ENCODE measurements around the gene HOXA11.

The HOXA11 gene

GRCh38 chr7:27202862-27203134, 17.8 kb upstream of the HOXA11 start:
- Histone ChIP-seq H3K9me3 (no peaks in the 10 kb centered on the region), H3K4me3 (peak overlapping the region; percentile 54), H3K36me3 (replicated peaks) (no peaks in the 10 kb centered on the region; the same call in none of the 2 replicates), H3K4me1 (peaks cover 46% of the 10 kb centered on the region), H3K27me3 (ENCODE audit: low read depth) (no peaks in the 10 kb centered on the region)
- peak; percentile 45 to 51 for DNase-seq (ENCODE audit: low spot score in 2 of 2)
- in situ Hi-C loops (cut with MboI; ENCODE audit: low sequenced_read_pairs): loop anchor here (10.0 kb wide), 2 partner anchors 382 to 542 kb away; partner anchors contain the start of gene TAX1BP1

GRCh38 chr7:27202018-27202861, 17.2 kb upstream of the HOXA11 start:
- Histone ChIP-seq H3K36me3 (replicated peaks) (no peaks in the 10 kb centered on the region; the same call in none of the 2 replicates), H3K4me3 (peak overlapping the region; percentile 54), H3K9me3 (no peaks in the 10 kb centered on the region), H3K4me1 (peaks cover 40% of the 10 kb centered on the region), H3K27me3 (ENCODE audit: low read depth) (no peaks in the 10 kb centered on the region)
- DNase-seq (ENCODE audit: low spot score in 2 of 2): peak in 1 of 2 experiments; percentile 50
- in situ Hi-C loops (cut with MboI; ENCODE audit: low sequenced_read_pairs): loop anchor here (10.0 kb wide), 2 partner anchors 383 to 543 kb away; partner anchors contain the start of gene TAX1BP1

GRCh38 chr7:27201580-27202017, 16.6 kb upstream of the HOXA11 start:
- H3K4me3 ChIP-seq: peak overlapping the region; percentile 54
- H3K36me3 ChIP-seq (replicated peaks): no peaks in the 10 kb centered on the region; the same call in none of the 2 replicates
- H3K9me3 ChIP-seq: no peaks in the 10 kb centered on the region
- no peaks in the 10 kb centered on the region for H3K27me3 ChIP-seq (ENCODE audit: low read depth)
- peaks cover 34% of the 10 kb centered on the region for H3K4me1 ChIP-seq
- in situ Hi-C loops (cut with MboI; ENCODE audit: low sequenced_read_pairs): loop anchor here (10.0 kb wide), 2 partner anchors 383 to 543 kb away; partner anchors contain the start of gene TAX1BP1
- DNase-seq (ENCODE audit: low spot score in 2 of 2): peak in 1 of 2 experiments; percentile 57

- H3K27me3 ChIP-seq (ENCODE audit: low read depth): no peaks in the 10 kb centered on the region
These were observed 15.9 kb upstream of the HOXA11 start for GRCh38 chr7:27200761-27201579.

GRCh38 chr7:27199849-27200760, 15.1 kb upstream of the HOXA11 start, which contains the start of gene HOXA13:
TSS of gene HOXA13 (minus strand) at chr7:27200091. CDS start at chr7:27200077, 14 bp downstream.
- Histone ChIP-seq H3K4me1 (peaks cover 24% of the 10 kb centered on the region), H3K4me3 (peak within 1 kb of the TSS; percentile 65), H3K27me3 (ENCODE audit: low read depth) (no peaks in the 10 kb centered on the region), H3K36me3 (replicated peaks) (peaks cover 9% of the 10 kb centered on the region), H3K9me3 (no peaks in the 10 kb centered on the region)
- peak; percentile 83 to 91 for DNase-seq (ENCODE audit: low spot score in 2 of 2)
- in situ Hi-C loops (cut with MboI; ENCODE audit: low sequenced_read_pairs): loop anchor here (5.0 to 10.0 kb wide), 4 partner anchors 385 to 817 kb away; partner anchors contain the start of gene TAX1BP1

More at GRCh38 chr7:27200761-27201579, 15.9 kb upstream of the HOXA11 start:
- DNase-seq (ENCODE audit: low spot score in 2 of 2): peak in 1 of 2 experiments; percentile 48
- peaks cover under 1% of the 10 kb centered on the region for H3K36me3 ChIP-seq (replicated peaks)
- no peaks in the 10 kb centered on the region for H3K9me3 ChIP-seq
- in situ Hi-C loops (cut with MboI; ENCODE audit: low sequenced_read_pairs): loop anchor here (10.0 kb wide), 2 partner anchors 384 to 544 kb away; partner anchors contain the start of gene TAX1BP1
- H3K4me3 ChIP-seq: peak overlapping the region; percentile 54
- peaks cover 28% of the 10 kb centered on the region for H3K4me1 ChIP-seq

GRCh38 chr7:27198871-27199801, 14.1 kb upstream of the HOXA11 start:
- Histone ChIP-seq H3K4me3 (peak overlapping the region; percentile 65), H3K27me3 (ENCODE audit: low read depth) (no peaks in the 10 kb centered on the region), H3K4me1 (peaks cover 19% of the 10 kb centered on the region), H3K36me3 (replicated peaks) (peaks cover 16% of the 10 kb centered on the region), H3K9me3 (no peaks in the 10 kb centered on the region)
- in situ Hi-C loops (cut with MboI; ENCODE audit: low sequenced_read_pairs): loop anchor here (5.0 kb wide), 2 partner anchors 723 to 818 kb away; no protein-coding TSS in a partner anchor
- peak in 1 of 2 experiments; percentile 46 for DNase-seq (ENCODE audit: low spot score in 2 of 2)

GRCh38 chr7:27198138-27198841, 13.3 kb upstream of the HOXA11 start:
- H3K36me3 ChIP-seq (replicated peaks): peaks cover 25% of the 10 kb centered on the region
- peak overlapping the region; percentile 65 for H3K4me3 ChIP-seq
- H3K9me3 ChIP-seq: no peaks in the 10 kb centered on the region
- H3K27me3 ChIP-seq (ENCODE audit: low read depth): no peaks in the 10 kb centered on the region
- in situ Hi-C loops (cut with MboI; ENCODE audit: low sequenced_read_pairs): loop anchor here (5.0 kb wide), 2 partner anchors 724 to 819 kb away; no protein-coding TSS in a partner anchor
- DNase-seq (ENCODE audit: low spot score in 2 of 2): peak in 1 of 2 experiments; percentile 44
- H3K4me1 ChIP-seq: peaks cover 14% of the 10 kb centered on the region; the same call in 1 of the 2 replicates

- Histone ChIP-seq H3K4me3 (peak overlapping the region; percentile 65), H3K9me3 (no peaks in the 10 kb centered on the region), H3K27me3 (ENCODE audit: low read depth) (no peaks in the 10 kb centered on the region), H3K36me3 (replicated peaks) (peaks cover 29% of the 10 kb centered on the region), H3K4me1 (peaks cover 9% of the 10 kb centered on the region; the same call in 1 of the 2 replicates)
- in situ Hi-C loops (cut with MboI; ENCODE audit: low sequenced_read_pairs): loop anchor here (5.0 kb wide), 2 partner anchors 725 to 820 kb away; no protein-coding TSS in a partner anchor
- no peak for DNase-seq (ENCODE audit: low spot score in 2 of 2)
These were observed 12.4 kb upstream of the HOXA11 start for GRCh38 chr7:27197137-27198042.

- Histone ChIP-seq H3K9me3 (no peaks in the 10 kb centered on the region), H3K4me3 (peak overlapping the region; percentile 65), H3K36me3 (replicated peaks) (peaks cover 39% of the 10 kb centered on the region), H3K4me1 (peaks cover 9% of the 10 kb centered on the region; the same call in 1 of the 2 replicates), H3K27me3 (ENCODE audit: low read depth) (no peaks in the 10 kb centered on the region)
- in situ Hi-C loops (cut with MboI; ENCODE audit: low sequenced_read_pairs): loop anchor here (5.0 kb wide), 2 partner anchors 726 to 821 kb away; no protein-coding TSS in a partner anchor
- peak; percentile 80 to 95 for DNase-seq (ENCODE audit: low spot score in 2 of 2)
These were observed 11.3 kb upstream of the HOXA11 start for GRCh38 chr7:27196287-27196767.

GRCh38 chr7:27194686-27195379, 9.8 kb upstream of the HOXA11 start:
- no peaks in the 10 kb centered on the region for H3K9me3 ChIP-seq
- in situ Hi-C loops (cut with MboI; ENCODE audit: low sequenced_read_pairs): loop anchor here (5.0 kb wide), 3 partner anchors 582 to 822 kb away; no protein-coding TSS in a partner anchor

More at GRCh38 chr7:27194686-27195379, 9.8 kb upstream of the HOXA11 start:
- Histone ChIP-seq H3K4me3 (peak overlapping the region; percentile 65), H3K4me1 (peaks cover 11% of the 10 kb centered on the region), H3K27me3 (ENCODE audit: low read depth) (no peaks in the 10 kb centered on the region), H3K36me3 (replicated peaks) (peaks cover 41% of the 10 kb centered on the region)
- DNase-seq (ENCODE audit: low spot score in 2 of 2): peak in 1 of 2 experiments; percentile 56
